ENCODE measurements around the gene PRSS3.
"Not testable (repeated sequence)": the region's sequence is repeated elsewhere in the genome, so short reads cannot be mapped to it uniquely, and the experiment has no call there.

The PRSS3 gene

DNA sequence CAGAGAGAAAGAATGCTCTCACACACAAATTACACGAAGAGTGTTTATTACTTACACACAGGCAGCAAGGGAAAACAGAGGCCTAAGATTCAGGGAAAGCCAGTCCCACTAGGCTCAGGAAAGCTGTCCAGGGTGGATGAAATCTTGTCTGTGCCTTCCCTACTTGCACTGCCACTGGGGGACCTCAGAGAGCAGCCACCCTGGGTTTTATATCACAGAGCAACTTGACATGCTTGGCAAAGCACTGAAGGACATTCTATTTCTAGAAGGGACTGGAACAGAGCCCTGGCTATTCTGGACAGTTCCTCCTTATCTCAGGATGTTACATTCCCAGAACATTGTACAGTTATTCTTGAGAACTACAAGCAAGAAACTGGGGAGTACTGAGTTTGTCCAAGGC, 7.5 kb upstream of the PRSS3 start:
- no peak for DNase-seq

DNA sequence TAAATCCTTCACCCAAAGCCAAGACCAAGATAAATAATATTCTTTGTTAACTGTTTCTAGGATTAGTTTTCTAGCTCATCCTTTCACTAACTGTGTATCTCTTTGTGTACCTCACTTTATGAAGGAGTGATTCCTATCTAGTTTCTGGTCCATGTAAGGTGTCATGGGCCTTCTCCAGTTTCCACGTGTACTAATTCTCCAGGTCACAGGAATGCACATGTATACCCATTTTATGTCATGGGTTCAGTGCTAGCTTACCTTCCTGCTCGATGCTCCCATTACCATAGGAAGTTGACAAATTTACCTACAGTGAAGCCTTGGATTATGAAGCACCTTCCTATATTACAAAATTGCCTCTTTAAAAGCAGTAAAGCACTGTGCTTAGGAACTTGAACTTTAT, 5.9 kb upstream of the PRSS3 start:
- not testable (repeated sequence) for DNase-seq

DNA sequence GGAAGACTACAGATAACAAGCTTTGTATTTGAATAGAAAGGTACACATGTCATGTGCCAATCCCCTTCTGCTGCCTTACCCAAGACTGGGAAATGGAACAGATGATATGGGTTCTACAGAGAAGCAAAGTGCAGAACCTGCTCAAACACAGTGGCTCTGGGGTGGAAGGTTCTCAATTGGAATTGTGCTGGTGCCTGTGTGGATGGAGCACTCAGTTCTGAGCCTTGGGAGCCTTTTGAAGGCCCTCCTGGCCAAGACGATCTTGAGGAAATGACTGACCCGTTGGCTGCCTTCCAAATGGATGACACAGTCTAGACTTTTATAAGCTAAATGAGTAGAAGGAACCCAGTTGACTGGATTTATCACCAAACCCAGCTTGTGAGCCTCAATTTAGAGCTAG, 4.2 kb upstream of the PRSS3 start:
- no peak for DNase-seq

DNA sequence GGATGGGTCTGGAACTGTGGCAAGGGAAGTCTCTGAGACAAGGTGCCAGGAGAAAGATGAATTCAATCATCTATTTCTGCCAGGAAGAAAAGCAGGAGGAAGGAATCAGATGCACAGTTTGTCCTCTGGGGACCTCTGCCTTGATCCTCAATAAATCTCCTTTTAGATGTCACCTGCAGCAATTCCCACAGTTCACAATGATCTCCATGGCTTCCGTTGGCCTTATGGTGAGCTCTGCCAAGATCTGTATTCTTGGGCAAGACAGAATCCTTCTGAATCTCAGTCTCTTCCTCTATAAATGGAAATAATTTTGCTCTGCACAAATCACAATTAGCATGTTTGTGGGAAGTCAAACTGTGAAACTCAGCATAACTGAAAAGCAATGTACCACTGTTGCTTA, 1.9 kb upstream of the PRSS3 start:
- not testable (repeated sequence) for DNase-seq

DNA sequence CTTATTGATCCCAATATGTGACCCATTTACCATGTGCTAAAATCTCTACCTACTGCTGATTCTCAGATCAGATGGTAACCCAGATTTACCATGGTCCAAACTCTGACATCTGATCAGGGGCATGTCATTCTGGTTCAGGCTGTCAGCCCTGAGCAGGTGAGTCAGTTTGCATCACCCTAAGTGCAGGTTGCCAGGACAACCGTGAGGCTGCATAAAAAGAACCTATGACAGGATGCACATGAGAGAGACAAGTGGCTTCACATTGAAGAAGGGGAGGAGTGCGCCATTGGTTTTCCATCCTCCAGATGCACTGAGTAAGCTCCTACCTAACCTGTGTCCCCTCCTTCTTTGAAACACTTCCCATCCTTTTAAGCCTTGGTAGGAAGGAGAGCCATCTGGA, 801 bp upstream of the PRSS3 start:
- DNase-seq, result no peak

DNA sequence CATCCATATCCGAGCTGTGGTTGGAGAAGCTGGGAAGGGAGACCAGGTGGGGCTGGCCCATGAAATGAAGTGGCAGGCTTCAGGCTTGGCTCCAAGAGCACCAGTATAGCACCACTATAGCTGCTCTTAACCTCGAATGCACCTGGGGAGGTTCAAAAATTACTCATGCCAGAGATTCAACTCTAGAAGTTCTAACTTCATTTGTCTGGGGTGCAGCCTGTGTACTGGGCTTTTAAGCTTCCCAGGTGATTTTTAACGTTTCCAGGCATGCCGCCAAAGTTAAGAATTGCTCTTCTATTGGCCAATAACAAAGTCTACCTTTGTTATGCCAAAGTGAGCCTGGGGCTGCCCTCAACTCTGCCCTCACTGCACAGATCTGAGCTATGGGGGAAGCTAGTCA, 458 bp downstream of the PRSS3 start:
- DNase-seq, result no peak

DNA sequence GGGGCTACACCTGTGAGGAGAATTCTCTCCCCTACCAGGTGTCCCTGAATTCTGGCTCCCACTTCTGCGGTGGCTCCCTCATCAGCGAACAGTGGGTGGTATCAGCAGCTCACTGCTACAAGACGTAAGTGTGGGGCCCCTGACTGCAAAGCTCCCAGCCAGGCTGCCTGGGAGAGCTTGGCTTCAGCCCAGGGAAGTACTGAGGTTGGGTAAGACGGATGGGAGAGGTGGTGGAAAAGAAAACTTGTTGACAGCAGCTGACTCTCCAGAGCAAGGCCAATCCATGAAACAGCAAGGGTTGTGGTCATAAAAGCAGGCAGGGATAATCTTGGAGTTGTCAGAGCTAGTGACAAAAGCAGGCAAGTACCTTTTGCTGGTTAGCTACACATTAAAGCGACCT, 1.3 kb downstream of the PRSS3 start:
- DNase-seq, result not testable (repeated sequence)

DNA sequence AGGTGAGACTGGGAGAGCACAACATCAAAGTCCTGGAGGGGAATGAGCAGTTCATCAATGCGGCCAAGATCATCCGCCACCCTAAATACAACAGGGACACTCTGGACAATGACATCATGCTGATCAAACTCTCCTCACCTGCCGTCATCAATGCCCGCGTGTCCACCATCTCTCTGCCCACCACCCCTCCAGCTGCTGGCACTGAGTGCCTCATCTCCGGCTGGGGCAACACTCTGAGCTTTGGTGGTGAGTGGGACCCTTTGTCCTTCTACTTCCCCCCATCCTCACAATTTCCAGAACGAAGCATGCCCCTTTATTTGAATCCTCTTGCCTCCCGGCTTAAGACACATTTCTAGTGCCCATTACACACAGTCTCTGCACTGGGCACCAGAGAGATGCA, 2.5 kb downstream of the PRSS3 start:
- DNase-seq, result no peak

- DNase-seq, result no peak
These were observed 3.2 kb downstream of the PRSS3 start for GRCh38 chr9:33798545-33798944.

GRCh38 chr9:33799928-33800704, 4.8 kb downstream of the PRSS3 start:
- no peak for DNase-seq

GRCh38 chr9:33800886-33801285, 5.5 kb downstream of the PRSS3 start:
- DNase-seq, result no peak

DNA sequence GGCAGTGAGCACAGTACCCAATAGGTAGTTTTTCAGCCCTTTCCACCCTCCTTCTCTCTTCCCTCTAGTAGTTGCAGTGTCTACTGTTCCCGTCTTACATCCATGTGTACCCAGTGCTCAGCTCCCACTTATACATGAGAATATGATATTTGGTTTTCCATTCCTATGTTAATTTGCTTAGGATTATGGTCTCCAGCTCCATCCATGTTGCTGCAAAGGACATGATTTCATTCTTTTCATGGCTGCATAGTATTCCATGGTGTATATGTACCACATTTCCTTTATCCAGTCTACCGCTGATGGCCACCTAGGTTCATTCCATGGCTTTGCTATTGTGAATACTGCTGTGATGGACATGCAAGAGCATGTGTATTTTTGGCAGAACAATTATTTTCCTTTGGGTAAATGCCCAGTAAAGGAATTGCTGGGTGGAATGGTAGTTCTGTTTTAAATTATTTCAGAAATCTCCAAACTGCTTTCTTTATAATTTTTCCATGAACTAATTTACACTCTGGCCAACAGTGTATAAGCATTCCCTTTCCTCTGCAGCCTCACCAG, 6.7 kb downstream of the PRSS3 start:
- not testable (repeated sequence) for DNase-seq

DNA sequence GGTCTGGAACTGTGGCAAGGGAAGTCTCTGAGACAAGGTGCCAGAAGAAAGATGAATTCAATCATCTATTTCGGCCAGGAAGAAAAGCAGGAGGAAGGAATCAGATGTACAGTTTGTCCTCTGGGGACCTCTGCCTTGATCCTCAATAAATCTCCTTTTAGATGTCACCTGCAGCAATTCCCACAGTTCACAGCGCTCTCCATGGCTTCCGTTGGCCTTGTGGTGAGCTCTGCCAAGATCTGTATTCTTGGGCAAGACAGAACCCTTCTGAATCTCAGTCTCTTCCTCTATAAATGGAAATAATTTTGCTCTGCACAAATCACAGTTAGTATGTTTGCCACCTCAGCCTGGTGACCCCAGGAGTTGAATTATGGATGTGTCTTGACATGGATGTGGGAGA, 8.8 kb downstream of the PRSS3 start:
- DNase-seq, result not testable (repeated sequence)

DNA sequence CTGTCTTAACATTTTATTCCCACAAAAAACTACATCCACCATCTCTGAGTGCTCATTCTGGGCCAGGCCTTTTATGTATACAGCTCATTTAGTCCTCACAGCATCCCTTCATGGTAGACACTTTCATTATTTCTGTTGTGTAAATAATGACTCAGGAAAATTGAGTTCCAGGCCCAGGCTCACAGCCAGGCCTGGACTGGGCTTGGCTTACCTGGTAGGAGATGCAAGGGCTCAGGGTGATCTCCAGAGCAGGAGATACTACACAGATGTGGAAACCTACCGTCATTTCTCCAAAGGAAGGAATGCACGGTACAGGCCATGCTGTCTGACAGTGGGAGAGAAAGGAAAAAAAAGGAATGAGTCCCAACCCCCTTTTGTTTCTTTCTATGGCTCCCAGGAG, 11.8 kb downstream of the PRSS3 start:
- DNase-seq, result not testable (repeated sequence)

DNA sequence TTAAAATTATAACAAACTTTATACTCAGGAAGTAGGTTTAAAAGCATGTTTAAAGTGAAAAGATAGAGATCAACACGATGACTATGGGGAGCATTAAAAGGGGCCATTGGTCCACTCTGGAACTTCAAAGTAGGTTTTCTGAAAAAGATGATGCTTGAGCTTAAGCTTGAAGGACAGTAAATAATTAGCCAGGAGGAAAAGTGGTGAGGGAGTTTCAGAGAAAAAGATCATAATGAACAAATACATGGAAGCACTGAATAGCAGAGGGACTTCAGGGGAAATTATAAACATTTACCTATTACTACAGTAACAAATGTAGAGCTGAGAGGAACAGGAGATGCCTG, 13.6 kb downstream of the PRSS3 start:
- DNase-seq, result not testable (repeated sequence)

GRCh38 chr9:33809506-33809905, 14.1 kb downstream of the PRSS3 start:
- DNase-seq, result no peak

DNA sequence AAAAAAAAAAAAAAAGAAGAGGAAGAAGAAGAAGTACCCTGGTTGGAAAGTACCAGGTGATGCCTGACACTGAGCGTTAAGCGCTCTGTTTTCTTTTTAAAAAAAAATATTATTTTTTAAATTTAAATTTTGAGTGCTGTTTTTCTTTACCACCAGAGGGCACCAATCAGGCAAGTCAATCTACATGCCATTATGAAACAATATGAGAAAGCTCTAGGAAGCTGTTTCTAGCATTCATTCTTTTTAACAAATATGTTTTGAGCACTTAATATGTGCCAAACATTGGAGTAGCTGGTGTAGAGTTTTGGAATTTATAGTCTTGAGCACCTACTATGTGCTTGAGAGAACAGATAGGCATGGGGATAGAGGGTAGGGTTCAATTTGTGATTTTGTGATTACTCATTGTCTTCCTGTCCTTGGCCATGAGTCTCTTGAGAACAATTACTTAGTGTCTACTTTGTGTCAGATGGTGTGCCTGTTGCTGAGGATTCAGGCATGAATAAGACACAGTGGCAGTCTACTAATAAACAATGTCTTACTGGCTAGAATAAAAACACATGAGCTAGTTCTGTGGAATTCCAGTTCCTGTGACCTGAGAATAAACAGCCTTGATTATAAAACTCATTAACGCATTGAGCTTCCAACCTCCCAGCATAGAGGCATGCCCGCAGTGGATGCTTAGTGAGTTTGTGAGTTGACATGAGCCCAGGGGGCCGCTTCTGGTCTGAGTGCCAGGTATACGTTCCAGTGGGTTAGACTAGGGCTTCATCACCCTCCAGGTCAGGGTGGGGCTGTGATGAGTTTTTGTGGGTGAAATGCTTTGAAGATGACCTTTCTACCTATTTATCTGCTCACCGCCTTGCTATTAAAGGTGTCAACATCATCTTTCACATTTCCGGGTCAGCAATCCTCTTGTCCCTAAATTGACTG, 18.6 kb downstream of the PRSS3 start:
- no peak for DNase-seq

- DNase-seq, result no peak
These were observed 20.4 kb downstream of the PRSS3 start for GRCh38 chr9:33815781-33816180.

- peak; percentile 90 for DNase-seq
These were observed 21.2 kb downstream of the PRSS3 start, which contains the start of gene UBE2R2 for GRCh38 chr9:33816327-33817252. Gene UBE2R2 (plus strand): TSS chr9:33817160. CDS start chr9:33817758, 598 bp downstream.

DNA sequence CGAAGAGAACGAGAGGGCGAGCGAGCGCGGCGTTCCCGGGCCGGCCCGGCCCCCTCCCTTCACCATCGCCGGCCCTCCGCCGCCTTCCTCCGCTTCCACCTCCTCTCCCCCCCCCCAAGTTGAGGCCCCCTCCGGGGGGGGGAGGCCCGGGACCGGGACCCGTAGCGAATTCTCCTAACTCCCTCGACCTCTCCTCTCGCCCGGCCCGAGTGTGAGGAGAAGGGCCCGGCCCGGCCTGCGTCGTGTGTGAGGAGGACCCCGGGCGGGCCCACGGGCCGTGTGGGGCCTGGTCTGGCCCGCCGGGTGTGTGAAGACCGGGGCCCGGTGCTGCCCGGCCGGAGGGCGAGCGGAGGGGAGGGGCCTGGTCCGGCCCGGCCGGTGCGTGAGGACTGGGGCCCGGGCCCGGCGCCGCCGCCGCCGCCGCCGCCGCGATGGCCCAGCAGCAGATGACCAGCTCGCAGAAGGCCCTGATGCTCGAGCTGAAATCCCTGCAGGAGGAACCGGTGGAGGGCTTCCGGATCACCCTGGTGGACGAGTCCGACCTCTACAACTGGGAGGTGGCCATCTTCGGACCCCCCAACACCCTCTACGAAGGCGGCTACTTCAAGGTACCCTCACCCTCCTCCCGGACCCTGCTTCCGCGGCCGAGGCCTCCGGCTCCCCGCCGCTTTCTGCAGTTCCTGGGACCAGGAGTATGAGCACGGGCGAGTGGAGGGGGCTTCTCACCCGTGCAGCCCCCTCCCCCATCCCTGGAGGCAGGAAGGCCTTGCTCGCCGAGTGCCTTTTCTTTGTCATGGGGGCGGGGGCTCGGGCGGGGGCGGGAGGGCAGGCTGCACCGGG, 22.2 kb downstream of the PRSS3 start:
- DNase-seq, result peak; percentile 42

DNA sequence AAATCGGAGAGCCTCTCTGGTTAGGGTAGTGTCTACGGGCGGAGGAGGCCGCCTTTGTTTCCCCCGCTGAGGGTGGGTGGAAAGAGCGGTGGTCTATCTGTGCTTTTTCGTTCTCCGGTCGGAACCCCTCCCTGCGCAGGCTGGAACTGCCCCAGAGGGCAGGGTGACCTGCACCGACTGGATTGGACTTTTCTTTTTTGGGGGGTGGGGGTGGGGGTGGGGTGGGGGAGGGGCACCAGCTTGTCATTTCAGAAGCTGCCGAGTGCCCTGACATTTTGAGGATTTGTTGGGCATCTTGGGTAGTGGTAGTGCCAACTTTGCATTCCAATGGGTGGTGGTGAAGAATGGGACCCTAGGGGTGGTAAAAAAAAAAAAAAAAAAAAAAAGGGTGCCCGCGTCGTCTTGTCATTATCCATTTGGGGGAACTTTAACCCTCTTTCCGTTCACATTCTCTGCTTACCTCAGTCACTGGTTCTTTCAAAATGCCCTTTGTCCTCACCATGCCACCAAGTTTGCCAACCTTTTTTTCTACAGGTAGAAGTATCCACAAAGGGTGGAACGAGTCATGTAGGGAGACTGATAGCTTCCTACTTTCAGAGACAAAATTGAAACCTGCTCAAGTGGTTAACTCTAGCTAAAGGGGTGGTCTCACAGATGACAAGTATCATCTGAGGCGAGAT, 22.9 kb downstream of the PRSS3 start:
- no peak for DNase-seq

Data from activated CD8-positive, alpha-beta memory T cell treated with anti-CD3 and anti-CD28 coated beads, Interleukin-2, amount 50 U/mL, for 4 hours (primary cell).